Stimulated activated CD4-positive, alpha-beta T cell treated with anti-CD3 and anti-CD28 coated beads, Interleukin-1b, Interleukin-23, amount 100 ng/mL, for 48 hours (primary cell): Measurements from ENCODE around the gene GPC4.
"Not testable (repeated sequence)": the region's sequence is repeated elsewhere in the genome, so short reads cannot be mapped to it uniquely, and the experiment has no call there.

ENCODE experiments used
- DNase-seq: peaks from one replicate; pipeline ENCODE4 v3.0.0-alpha.2; 2020

Gene GPC4

GRCh38 chrX:133365871-133366611 is 49.2 kb downstream of the GPC4 start:
- DNase-seq = no peak

DNA sequence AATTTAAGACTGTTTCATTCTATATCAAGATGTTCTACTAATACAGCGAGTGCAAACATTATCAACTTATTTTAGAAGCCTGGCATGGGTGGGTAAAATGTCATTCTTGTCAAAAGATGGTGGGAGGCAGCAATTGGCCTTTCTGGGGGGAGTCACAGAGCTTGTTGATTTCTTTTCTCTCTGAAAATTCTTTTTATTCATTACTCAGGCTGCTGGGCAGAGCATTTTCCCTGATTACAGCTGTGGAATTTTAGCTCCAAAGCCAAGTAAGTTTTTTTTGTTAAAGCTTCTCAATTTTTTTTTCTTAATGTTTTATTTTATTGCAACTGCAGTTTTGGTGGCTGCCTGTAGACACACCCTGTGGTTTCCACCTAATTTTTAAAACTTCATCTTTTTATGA is 50.4 kb downstream of the GPC4 start:
- no peak for DNase-seq

- no peak for DNase-seq
These were observed 51.1 kb downstream of the GPC4 start for GRCh38 chrX:133364196-133364595.

GRCh38 chrX:133362538-133362937 is 52.8 kb downstream of the GPC4 start:
- DNase-seq = no peak

DNA sequence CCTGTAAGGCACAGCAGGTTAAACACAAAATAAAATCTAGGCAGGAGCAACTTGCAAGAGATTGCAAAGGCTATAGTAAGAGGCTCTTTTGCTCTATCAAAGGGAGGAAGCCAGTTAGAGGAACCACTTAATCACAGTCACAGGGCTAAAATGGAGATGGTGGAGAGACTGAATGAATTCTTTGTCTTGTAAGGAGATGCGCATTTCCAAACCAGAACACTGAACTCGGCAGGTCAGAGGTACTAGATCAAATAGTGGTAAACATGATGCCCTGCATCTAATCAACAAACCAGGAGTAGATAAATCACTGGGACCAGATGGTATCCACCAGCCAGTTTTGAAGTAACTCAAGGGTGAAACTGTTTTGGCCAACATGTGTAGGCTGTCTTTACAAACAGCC is 55.8 kb downstream of the GPC4 start:
- no peak for DNase-seq

DNA sequence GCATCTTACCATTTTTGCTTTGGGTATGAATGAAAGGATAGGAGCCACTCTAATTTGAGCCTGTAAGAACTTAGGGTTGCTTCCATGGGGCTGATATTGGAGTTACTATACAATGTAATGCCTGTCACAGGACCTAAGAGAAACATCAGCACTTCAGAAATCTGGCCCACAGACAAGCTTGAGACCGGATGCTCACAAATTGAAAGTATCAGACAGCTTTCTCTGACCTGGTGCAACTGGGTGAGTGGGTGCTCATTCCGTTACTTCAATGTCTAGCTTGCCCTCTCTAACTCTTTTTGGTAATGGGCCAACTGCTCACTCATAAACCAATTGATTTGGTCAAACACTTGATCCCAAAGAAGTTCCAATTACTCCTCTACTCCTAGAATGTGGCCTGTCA is 62.1 kb downstream of the GPC4 start:
- DNase-seq = no peak

- no peak for DNase-seq
These were observed 64.5 kb downstream of the GPC4 start for GRCh38 chrX:133350751-133351150.

- no peak for DNase-seq
These were observed 69.3 kb downstream of the GPC4 start for GRCh38 chrX:133346026-133346425.

DNA sequence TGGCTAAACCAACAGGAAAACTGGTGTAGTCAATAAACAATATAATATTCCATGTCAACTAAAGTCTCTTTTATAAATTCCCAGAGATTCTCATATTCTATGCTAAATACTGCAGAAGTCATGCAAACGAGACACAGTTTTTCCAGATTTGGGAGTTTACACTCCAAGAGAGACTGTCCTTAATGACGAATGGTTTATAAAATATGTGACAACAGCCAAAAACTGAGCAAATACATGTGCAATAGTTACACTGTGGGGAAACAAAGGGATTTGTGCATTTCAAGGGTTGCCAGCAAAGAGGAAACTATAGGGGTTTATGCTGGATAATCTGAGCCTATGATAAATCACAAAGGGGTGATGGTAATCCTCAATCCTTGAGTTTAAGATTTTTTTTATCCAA is 75.7 kb downstream of the GPC4 start:
- DNase-seq = no peak

DNA sequence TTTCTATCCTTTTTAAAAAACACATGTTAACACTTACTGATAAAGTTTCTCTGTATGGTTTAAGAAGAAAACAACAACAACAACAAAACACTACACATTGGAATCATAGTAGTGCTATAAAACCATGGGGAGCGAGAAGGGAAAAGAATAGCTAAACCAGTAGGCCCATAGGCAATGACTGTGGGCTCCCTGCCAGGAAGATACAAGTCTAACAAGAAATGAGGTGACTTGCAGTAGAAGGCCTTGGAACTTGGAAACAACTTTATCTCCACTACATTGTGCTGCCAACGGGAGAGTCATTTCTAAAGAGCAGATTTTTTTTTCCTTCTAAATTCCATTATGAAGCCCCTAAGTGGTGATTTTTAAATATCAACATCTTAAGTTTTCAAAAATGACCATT is 78.0 kb downstream of the GPC4 start:
- no peak for DNase-seq

DNA sequence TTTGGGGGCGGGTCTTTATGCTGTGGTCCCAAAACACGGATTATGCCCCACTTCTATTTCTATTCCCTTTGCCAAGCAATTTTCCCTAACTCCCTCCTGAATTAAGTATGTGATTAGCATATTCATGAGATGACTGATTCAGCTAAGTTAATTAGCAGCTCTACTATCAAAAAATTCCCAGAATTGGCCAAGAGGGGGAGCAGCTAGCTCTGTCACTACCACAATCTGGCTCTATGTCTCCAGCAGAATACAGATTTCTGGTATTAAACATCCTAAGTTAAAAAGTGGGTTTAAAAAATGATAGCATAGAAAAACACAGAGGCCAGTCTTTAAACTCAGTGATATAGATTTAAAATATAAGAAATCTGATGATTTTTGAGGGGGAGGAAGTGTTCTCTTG is 80.3 kb downstream of the GPC4 start:
- no peak for DNase-seq

GRCh38 chrX:133333154-133333750 is 82.0 kb downstream of the GPC4 start:
- DNase-seq = no peak

DNA sequence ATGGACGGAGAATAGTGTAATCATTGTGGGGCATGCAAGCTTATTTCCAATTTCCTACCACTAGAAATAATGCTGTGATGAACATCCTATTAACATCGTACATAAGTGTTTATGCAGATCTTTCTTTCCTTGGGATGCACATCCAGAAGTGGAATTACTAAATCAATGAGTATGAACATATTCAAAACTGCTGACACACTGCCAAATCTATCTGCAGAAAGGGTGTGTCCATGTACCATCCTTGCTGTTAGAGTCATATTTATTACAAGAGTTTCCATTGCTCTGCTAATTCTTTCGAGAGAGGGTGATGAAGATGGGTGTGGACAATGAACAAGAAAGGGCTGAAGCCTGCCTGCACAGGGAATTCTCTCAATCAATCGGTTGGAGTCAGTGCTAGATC is 82.6 kb downstream of the GPC4 start:
- no peak for DNase-seq

DNA sequence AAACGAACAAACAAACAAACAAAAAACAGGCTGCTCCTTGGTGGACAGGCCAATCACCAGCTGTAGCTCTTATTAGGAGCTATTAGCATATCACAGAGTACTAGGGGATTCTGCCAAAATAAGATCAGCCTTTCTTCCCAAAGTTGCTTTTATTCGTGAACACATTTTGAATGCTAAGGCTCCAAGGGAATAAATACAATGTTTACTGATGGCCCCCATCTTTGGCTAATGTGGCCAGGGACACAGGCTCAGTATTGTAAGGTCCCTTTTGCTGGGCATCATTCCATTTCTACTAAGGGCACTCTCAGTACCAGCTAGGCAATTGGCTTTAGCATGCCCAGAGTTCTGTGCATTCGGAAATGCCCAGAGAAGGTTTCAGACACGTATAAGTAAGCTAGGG is 84.3 kb downstream of the GPC4 start:
- no peak for DNase-seq

DNA sequence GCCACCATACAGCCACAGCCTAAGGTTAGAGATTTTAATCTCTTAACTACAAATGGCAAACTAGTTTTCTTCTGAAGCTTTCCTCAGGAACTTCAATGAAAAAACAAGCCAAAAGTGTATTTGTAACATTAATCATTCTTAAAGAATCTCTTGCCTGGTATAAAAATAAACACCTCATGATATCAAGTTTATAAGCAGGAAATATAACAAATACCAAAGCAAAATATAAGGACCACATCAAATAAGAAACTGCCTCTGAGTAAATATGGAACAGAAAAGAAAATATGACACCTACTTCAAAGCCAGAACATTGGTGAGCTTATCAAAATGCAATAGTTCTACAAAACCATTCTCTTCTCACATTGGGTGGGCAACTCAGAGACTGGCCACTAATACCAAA is 89.9 kb downstream of the GPC4 start:
- DNase-seq = no peak

DNA sequence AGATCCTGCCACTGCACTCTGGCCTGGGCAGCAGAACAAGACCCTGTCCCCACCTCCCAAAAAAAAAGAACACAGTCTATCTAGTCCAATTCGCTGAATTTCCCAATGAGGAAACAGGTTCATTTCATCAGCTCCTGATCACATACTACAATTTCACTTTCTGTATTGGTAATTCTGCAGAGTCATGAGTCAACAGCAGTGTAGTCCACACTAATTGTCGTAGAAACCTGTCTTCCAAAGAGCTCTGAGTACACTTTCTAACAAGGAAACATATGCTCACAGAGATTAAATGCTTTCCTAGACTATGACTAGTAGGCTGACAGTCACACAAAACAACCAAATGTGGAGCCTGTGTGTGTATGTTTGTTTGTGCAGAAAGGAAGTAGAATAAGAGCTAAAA is 91.9 kb downstream of the GPC4 start:
- no peak for DNase-seq

- DNase-seq = not testable (repeated sequence)
These were observed 93.0 kb downstream of the GPC4 start for GRCh38 chrX:133322269-133322668.

DNA sequence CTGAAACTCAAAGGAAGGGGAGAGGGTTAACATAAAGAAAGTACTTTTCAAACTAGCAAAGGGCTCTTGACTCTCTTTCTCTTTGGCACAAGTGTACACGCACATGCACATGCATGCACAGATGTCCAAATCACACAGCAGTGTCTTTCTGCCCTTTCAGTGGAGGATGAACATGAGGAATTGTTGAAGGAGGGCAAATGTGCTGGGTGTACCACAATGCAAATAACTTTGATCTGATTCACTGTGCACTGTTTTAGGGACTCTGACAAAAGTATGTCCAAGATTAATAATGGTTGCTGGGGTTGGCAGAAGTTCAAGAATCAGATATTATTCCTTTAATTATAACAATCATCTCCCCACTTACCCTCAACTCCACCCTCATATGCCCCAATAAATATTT is 93.8 kb downstream of the GPC4 start:
- DNase-seq = no peak

DNA sequence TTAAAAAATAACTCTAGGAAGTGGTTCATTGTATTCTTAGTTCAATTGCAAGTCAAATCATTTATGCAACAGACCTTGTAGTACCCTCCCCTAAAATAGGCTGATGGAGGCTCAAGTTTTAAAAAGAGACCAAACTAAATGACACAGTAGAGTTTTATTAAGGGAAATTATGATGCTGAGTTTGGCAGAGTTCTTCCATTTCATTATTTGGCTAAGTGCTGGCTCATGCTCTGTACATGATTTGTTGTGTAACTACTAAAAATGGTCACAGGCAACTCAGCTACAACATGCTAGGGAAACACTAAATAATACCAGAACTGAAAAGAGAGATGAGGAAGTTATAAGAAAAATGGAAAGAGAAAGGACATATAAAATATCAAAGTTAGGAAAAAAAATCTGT is 101.0 kb downstream of the GPC4 start:
- no peak for DNase-seq

DNA sequence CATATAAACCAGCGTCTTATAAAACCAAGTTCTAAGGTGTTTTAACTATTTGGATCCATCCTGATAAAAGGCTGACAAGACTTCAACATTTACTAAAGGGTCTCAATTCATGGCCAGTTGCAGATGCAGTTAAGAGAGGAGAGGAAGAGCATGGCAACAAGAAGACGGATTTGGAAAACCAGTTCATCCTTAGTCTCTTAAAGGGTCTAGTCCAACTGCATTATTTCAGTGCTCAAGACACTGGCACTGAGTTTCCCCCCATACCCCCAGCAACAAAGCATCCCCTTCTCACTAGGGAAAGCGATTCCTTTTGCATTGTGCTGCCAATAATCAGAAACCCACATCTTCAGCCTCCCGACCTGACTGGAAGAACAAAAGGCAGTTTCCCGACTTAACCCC is 106.8 kb downstream of the GPC4 start:
- DNase-seq = no peak

GRCh38 chrX:133307637-133308498 is 107.4 kb downstream of the GPC4 start:
- no peak for DNase-seq

DNA sequence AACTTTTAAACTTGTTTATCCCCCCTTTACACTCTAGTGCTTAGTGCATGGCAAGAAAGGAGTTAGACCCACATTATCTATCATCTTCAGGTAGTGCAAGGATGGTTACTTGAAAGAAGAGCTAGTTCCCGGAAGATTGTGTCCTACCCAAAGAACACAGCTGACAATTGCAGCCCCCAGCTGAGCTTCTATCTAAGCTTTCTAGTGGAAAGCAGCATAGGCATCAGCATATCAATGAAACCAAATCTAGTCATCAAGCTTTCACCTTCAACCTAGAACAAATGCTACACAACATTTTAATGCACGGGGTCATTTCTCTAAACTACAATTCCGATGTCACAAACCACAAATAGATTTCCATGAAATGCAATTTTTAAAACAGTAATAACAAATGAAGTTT is 108.2 kb downstream of the GPC4 start:
- no peak for DNase-seq

GRCh38 chrX:133306316-133306715 is 109.0 kb downstream of the GPC4 start:
- DNase-seq = no peak

- DNase-seq = no peak
These were observed 109.9 kb downstream of the GPC4 start for GRCh38 chrX:133305348-133305747.
